TTC549 (cell line): ENCODE data around the gene C6orf62.
A peak's percentile ranks its signal among the peaks of the same experiment; 100 is the strongest.
"Not testable (repeated sequence)": the region's sequence is repeated elsewhere in the genome, so short reads cannot be mapped to it uniquely, and the experiment has no call there.

ENCODE experiments used
- FAIRE-seq: peaks from 2 replicates; lab custom pipeline; 2012; peaks lifted over from hg19 to GRCh38; lab: Jason Lieb, UNC

Gene C6orf62

GRCh38 chr6:24742216-24742738 is 23.3 kb upstream of the C6orf62 start:
- no peak for FAIRE-seq

GRCh38 chr6:24740861-24741260 is 21.9 kb upstream of the C6orf62 start:
- no peak for FAIRE-seq

- no peak for FAIRE-seq
These were observed 19.8 kb upstream of the C6orf62 start for GRCh38 chr6:24738741-24739140.

- not testable (repeated sequence) for FAIRE-seq
These were observed 15.8 kb upstream of the C6orf62 start for GRCh38 chr6:24734710-24735109.

GRCh38 chr6:24734166-24734565 is 15.2 kb upstream of the C6orf62 start:
- no peak for FAIRE-seq

GRCh38 chr6:24731456-24732134 is 12.6 kb upstream of the C6orf62 start:
- FAIRE-seq = not testable (repeated sequence)

GRCh38 chr6:24730653-24731052 is 11.7 kb upstream of the C6orf62 start:
- not testable (repeated sequence) for FAIRE-seq

GRCh38 chr6:24723270-24723669 is 4.3 kb upstream of the C6orf62 start:
- FAIRE-seq = no peak

- no peak for FAIRE-seq
These were observed 2.7 kb upstream of the C6orf62 start for GRCh38 chr6:24721461-24722215.

- FAIRE-seq = peak; percentile 96
These were observed 1.9 kb upstream of the C6orf62 start for GRCh38 chr6:24720604-24721460.

GRCh38 chr6:24720131-24720603 is 1.2 kb upstream of the C6orf62 start:
- no peak for FAIRE-seq

GRCh38 chr6:24718449-24719124 is 367 bp downstream of the C6orf62 start:
- FAIRE-seq = no peak

- FAIRE-seq = not testable (repeated sequence)
These were observed 2.3 kb downstream of the C6orf62 start for GRCh38 chr6:24716602-24717148.

GRCh38 chr6:24710519-24711303 is 8.2 kb downstream of the C6orf62 start:
- no peak for FAIRE-seq

- FAIRE-seq = no peak
These were observed 9.8 kb downstream of the C6orf62 start for GRCh38 chr6:24709014-24709711.

- no peak for FAIRE-seq
These were observed 10.3 kb downstream of the C6orf62 start for GRCh38 chr6:24708612-24709011.

GRCh38 chr6:24704468-24704867 is 14.5 kb downstream of the C6orf62 start:
- no peak for FAIRE-seq

- FAIRE-seq = no peak
These were observed 16.2 kb downstream of the C6orf62 start for GRCh38 chr6:24702720-24703282.

- FAIRE-seq = no peak
These were observed 19.2 kb downstream of the C6orf62 start for GRCh38 chr6:24699521-24700359.
